Gastroesophageal sphincter (tissue), 3 donors: ENCODE data around the gene CDK14.

Source experiments
- POLR2A ChIP-seq, 2 donors: fragments of 450-650 bp; IDR thresholded peaks; one replicate each; pipeline ENCODE4 v1.6.1; 2017; ENCODE audit warnings: antibody characterized with exemption in 2 of 2, mild to moderate bottlenecking in 2 of 2, moderate library complexity in 1 of 2
- POLR2AphosphoS5 ChIP-seq: sonication (generic); formaldehyde crosslinking; IDR thresholded peaks from one replicate; pipeline ENCODE4 v1.6.1; 2017; ENCODE audit warnings: antibody characterized with exemption
- TF ChIP-seq, protein P1 (sequence below), 4 experiments: fragments of 200-600 bp in 2 of 4; fragments of 450-650 bp in 2 of 4; sonication (generic) in 1 of 4; IDR thresholded peaks; one replicate each; pipeline ENCODE4 v1.5.1; 2017 to 2019; ENCODE audit warnings: antibody characterized with exemption in 4 of 4, mild to moderate bottlenecking in 2 of 4, moderate library complexity in 2 of 4

DNA sequence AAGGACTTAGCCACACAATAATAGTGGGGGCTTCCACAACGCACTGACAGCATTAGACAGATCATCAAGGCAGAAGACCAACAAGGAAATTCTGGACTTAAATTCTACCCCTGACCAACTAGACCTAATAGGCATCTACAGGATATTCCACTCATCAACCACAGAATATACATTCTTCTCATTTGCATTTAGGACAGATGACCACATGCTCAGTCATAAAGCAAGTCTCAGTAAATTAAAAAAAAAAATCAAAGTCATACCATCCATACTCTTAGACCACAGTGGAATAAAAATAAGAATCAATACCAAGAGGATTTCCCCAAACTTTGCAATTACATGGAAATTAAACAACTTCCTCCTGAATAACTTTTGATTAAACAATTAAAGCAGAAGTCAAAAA is 155.9 kb downstream of the CDK14 start:
- TF ChIP-seq, protein P1, sequence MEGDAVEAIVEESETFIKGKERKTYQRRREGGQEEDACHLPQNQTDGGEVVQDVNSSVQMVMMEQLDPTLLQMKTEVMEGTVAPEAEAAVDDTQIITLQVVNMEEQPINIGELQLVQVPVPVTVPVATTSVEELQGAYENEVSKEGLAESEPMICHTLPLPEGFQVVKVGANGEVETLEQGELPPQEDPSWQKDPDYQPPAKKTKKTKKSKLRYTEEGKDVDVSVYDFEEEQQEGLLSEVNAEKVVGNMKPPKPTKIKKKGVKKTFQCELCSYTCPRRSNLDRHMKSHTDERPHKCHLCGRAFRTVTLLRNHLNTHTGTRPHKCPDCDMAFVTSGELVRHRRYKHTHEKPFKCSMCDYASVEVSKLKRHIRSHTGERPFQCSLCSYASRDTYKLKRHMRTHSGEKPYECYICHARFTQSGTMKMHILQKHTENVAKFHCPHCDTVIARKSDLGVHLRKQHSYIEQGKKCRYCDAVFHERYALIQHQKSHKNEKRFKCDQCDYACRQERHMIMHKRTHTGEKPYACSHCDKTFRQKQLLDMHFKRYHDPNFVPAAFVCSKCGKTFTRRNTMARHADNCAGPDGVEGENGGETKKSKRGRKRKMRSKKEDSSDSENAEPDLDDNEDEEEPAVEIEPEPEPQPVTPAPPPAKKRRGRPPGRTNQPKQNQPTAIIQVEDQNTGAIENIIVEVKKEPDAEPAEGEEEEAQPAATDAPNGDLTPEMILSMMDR (IDR thresholded peaks at IDR 0.05), result no peak
- TF ChIP-seq POLR2AphosphoS5 (no peak), POLR2A (IDR thresholded peaks at IDR 0.05) (no peak)
